ENCODE results near the gene MISP.
"Not testable (repeated sequence)": the region's sequence is repeated elsewhere in the genome, so short reads cannot be mapped to it uniquely, and the experiment has no call there.

The MISP gene, protein sequence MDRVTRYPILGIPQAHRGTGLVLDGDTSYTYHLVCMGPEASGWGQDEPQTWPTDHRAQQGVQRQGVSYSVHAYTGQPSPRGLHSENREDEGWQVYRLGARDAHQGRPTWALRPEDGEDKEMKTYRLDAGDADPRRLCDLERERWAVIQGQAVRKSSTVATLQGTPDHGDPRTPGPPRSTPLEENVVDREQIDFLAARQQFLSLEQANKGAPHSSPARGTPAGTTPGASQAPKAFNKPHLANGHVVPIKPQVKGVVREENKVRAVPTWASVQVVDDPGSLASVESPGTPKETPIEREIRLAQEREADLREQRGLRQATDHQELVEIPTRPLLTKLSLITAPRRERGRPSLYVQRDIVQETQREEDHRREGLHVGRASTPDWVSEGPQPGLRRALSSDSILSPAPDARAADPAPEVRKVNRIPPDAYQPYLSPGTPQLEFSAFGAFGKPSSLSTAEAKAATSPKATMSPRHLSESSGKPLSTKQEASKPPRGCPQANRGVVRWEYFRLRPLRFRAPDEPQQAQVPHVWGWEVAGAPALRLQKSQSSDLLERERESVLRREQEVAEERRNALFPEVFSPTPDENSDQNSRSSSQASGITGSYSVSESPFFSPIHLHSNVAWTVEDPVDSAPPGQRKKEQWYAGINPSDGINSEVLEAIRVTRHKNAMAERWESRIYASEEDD

GRCh38 chr19:750640-751423, at the start of gene MISP:
Gene MISP, plus strand, starts transcription at chr19:751112. Its CDS starts 5,835 bp downstream, at chr19:756947.
- DNase-seq, result no peak

DNA sequence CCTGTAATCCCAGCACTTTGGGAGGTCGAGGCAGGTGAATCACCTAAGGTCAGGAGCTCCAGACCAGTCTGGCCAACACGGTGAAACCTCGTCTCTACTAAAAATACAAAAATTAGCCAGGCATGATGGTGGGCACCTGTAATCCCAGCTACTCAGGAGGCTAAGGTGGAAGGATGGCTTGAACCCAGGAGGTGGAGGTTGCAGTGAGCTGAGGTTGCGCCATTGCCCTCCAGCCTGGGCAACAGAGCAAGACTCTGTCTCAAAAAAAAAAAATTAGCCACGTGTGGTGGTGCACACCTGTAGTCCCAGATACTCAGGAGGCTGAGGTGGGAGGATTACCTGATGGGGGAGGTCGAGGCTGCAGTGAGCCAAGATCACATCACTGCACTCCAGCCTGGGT, 48.1 kb upstream of the MISP start:
- DNase-seq, result not testable (repeated sequence)

GRCh38 chr19:703329-703650, 47.6 kb upstream of the MISP start:
- DNase-seq, result no peak

GRCh38 chr19:703651-704446, 47.1 kb upstream of the MISP start:
- DNase-seq, result peak; percentile 68

DNA sequence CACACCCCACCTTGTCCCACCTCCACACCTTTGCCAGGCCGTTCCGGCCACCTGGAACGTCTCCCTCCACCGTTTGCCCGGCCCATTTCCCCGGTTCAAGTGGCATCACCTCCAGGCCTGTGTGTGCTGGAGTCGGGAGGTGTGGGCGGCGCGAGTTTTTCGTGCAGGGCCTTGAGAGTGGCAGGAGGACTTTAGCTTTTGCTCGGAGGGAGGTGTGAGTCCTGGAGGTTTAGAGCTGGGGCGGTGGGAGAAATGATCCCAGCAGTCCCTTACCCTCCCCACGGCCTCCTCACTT, 46.5 kb upstream of the MISP start:
- DNase-seq, result no peak

DNA sequence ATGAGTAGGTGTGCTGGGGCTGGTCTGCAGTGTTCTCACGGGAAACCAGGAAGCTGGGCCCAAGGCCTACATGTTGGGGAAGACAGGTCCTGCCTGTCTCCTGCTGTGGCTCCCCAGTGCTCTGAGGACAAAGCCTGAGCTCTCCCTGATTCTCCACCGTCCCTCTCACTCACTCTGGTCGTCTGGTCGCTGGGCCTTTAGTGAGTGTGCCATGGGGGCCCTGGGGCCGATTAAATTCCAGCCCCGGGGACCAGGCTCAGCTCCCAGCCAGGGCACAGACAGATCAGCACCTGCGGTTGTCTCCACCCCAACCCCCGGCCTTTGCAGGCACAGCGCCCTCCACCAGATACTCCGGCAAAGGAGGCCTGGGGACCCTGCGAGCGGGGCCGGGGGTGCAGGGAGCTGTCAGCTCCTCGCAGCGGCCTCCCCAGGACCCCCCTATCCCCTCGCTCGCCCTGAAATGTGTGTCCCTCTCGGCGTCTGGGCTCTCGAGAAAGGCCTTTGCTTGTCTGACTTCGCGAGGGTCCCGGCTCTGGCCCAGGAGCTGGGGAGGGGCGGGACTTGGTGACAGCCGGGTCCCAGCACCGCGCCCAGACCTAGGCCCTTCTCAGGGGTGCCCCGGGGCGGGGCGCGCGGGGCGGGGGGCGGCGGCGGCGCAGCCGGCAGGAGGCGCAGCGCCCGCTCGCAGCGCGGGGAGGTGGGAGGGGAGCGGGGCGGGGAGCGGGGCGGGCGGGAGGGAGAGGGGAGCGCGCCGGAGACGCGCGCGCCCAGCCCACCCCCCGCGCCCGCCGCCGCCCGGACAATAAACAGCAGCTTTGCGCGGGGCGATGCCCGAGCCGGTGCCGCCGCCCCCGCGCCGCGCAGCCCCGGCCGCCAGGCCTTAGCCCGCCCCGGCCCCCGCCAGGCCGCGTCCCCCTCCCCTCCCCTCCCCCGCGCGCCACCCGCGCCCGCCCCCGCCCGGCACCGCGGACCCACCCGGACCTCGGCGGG, 42.5 kb upstream of the MISP start, which contains the start of gene PALM:
Gene PALM (plus strand): TSS at position 782 of the 990 bp plus-strand sequence. CDS start 212 bp downstream, outside the sequence.
- DNase-seq, result no peak

- no peak for DNase-seq
Observed at GRCh38 chr19:709196-709964, 41.5 kb upstream of the MISP start.

- no peak for DNase-seq
Observed at GRCh38 chr19:709965-710571, 40.8 kb upstream of the MISP start.

DNA sequence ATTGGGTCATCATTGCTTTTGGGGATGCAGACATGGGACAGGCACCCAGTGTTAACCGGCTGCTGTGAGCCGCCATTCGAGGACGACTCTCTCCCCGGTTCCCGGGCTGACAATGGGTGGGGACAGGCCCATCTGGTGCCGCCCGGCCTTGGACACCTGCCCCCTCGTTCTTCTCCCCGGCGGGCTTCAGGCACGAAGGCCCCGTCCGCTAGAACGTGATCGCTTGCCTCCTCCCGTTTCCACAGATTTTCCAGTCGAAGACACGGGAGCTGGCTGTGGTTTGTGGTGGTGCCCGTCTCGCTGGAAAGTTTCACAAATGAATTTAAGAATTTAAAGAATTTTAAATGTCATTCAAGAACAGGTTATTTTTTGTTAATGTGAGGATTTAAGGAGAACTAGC, 40.1 kb upstream of the MISP start:
- no peak for DNase-seq

- no peak for DNase-seq
Observed at GRCh38 chr19:711254-711653, 39.7 kb upstream of the MISP start.

DNA sequence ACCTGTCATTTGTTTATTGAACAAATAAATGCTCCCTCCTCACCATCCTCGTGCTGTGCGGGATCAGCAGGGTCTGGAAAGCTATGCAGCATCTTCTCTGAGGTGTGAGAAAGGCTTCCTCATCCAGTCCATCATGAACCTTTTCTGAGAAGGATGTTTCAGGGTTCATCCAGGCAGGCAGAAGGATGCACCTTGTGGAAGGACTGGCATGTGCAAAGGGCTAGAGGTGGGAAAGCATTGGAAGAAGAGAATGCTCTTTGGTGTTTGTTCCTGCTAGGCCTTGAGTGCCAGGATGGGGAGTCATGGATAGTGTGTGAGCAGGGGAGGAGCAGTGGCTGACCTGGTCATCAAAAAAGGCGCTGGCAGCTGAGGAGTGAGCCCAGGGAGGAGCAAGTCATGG, 35.6 kb upstream of the MISP start:
- DNase-seq, result no peak

- DNase-seq, result no peak
Observed at GRCh38 chr19:718251-718951, 32.5 kb upstream of the MISP start.

DNA sequence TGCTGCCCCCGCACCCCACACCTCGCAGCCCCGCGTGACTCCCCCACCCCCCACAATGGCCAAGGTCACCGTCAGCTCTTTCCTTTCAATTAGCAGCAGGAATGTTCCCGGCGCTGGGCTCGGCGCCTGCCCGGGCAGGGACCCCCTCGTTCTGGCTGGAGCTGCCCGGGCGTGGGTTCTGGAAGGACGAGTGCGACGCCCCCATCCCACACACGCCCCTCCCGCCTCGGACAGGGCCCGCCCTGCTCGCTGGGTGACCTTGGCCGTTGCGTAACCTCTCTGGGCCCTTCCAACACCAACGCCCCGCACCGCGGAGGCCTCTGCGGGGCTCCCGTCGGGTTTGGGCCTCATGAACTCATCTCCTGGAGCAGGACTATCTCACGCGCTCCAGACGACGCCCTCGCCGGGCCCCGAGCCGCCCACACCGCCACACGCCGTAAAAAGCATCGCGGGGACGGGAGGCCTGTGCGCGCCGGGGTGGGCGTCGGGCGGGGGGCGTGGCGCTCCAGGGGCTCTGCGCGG, 31.9 kb upstream of the MISP start:
- no peak for DNase-seq

DNA sequence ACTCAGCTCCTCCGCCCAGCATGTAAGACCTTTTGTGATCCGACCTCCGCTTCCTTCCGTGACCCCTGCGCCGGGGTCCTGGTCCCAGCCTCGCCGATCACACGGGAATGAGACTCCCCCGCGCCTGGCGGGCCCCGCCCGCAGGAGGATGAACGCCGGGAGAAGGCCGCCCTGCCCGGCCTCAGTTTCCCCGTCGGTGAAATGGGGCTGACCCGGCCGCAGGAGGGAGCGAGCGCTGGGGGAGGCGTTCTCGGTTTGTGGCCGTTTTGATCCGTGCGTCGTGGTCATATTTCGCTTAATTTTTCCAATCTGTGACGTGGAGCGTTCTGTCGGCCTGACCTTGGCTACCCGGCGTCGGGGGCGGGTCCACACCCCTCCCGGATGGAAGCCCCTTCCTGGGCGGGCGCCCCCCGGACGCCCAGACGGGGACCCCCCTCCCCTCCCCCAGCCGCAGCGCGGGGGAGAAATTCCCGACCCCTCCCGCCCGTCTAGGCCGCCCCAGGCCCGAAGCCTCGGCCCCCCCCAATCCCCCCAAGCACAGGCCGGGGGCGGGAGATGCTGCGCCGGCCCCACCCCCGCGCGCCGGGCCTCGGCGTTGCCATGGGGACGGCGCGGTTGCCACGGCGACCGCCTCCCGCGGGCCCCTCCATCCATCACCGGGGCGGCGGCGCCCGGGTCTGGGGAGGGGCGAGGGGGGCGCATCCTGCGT, 31.1 kb upstream of the MISP start:
- no peak for DNase-seq

DNA sequence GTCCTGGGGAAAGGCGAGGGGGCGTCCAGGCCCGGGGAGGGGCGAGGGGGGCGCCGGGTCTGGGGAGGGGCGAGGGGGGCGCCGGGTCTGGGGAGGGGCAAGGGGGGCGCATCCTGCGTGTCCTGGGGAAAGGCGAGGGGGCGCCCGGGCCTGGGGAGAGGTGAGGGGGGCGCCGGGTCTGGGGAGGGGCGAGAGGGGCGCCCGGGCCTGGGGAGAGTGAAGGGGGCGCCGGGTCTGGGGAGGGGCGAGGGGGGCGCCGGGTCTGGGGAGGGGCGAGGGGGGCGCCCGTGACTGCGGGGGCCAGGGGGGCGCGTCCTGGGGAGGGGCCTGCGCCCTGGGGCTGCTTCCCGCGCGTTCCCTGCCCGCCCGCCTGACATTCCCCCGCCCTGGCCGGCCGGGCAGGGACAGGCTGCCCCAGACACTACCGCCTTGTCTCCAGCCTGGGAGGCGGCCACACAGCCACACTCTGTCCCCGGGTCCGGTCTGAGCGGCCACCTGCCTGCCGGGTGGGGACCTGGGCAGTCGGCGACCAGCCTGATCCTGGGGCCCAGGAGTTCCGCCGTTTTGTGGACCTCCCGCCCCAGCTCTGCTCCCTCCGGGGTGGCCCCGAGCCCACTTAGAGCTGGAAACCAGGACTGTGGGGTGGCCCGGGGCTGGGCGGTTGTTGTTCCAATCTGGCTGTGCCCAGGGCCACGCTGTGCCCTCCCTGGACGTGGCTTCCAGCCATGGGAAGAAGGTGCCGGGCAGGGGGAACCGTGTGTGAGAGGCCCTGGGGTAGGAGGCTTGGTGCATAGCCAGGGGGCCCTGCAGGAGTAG, 30.4 kb upstream of the MISP start:
- no peak for DNase-seq

- no peak for DNase-seq
Observed at GRCh38 chr19:722553-723101, 28.3 kb upstream of the MISP start.

- DNase-seq, result no peak
Observed at GRCh38 chr19:723247-723646, 27.7 kb upstream of the MISP start.

GRCh38 chr19:723714-724113, 27.2 kb upstream of the MISP start:
- DNase-seq, result no peak

Measured in CD4-positive, alpha-beta T cell treated with Interleukin-10 for 1 hour (primary cell).